ENCODE results near the gene FBXL7.

FBXL7 gene

DNA sequence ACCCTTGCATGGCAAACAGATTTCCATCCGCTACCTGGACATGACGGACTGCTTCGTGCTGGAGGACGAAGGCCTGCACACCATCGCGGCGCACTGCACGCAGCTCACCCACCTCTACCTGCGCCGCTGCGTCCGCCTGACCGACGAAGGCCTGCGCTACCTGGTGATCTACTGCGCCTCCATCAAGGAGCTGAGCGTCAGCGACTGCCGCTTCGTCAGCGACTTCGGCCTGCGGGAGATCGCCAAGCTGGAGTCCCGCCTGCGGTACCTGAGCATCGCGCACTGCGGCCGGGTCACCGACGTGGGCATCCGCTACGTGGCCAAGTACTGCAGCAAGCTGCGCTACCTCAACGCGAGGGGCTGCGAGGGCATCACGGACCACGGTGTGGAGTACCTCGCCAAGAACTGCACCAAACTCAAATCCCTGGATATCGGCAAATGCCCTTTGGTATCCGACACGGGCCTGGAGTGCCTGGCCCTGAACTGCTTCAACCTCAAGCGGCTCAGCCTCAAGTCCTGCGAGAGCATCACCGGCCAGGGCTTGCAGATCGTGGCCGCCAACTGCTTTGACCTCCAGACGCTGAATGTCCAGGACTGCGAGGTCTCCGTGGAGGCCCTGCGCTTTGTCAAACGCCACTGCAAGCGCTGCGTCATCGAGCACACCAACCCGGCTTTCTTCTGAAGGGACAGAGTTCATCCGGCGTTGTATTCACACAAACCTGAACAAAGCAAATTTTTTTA lies 436.7 kb downstream of the FBXL7 start:
- H3K4me3 ChIP-seq (replicated peaks; ENCODE audit: low read depth, low read length): no peak overlapping the region

DNA sequence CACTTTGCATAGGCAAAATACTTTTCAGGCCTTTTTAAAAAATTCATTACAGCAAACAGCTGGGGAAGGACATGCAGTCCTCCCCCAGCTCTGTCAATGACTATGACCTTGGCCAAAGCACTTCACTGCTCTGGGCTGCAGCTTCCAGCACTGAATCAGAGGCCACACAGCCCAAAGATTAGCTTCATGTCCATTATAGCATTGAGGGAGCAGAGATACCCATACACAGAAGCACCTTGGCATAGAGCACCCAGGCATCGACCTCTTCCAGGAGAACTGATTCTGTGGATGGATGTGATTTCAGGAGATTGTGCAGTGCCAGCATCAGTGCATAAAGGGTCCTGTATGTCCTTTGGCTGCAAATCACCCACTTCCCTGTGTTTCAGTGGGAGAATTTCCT lies 437.7 kb downstream of the FBXL7 start:
- H3K4me3 ChIP-seq (replicated peaks; ENCODE audit: low read depth, low read length): no peak overlapping the region
- DNase-seq (ENCODE audit: low read depth): no peak
- TF ChIP-seq, protein P1, sequence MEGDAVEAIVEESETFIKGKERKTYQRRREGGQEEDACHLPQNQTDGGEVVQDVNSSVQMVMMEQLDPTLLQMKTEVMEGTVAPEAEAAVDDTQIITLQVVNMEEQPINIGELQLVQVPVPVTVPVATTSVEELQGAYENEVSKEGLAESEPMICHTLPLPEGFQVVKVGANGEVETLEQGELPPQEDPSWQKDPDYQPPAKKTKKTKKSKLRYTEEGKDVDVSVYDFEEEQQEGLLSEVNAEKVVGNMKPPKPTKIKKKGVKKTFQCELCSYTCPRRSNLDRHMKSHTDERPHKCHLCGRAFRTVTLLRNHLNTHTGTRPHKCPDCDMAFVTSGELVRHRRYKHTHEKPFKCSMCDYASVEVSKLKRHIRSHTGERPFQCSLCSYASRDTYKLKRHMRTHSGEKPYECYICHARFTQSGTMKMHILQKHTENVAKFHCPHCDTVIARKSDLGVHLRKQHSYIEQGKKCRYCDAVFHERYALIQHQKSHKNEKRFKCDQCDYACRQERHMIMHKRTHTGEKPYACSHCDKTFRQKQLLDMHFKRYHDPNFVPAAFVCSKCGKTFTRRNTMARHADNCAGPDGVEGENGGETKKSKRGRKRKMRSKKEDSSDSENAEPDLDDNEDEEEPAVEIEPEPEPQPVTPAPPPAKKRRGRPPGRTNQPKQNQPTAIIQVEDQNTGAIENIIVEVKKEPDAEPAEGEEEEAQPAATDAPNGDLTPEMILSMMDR (IDR thresholded peaks at IDR 0.05; ENCODE audit: low read length, missing control alignments): no peak

More for the DNA sequence above, 436.7 kb downstream of the FBXL7 start:
- no peak for DNase-seq (ENCODE audit: low read depth)
- TF ChIP-seq, protein P1 (IDR thresholded peaks at IDR 0.05; ENCODE audit: low read length, missing control alignments): no peak

DNA sequence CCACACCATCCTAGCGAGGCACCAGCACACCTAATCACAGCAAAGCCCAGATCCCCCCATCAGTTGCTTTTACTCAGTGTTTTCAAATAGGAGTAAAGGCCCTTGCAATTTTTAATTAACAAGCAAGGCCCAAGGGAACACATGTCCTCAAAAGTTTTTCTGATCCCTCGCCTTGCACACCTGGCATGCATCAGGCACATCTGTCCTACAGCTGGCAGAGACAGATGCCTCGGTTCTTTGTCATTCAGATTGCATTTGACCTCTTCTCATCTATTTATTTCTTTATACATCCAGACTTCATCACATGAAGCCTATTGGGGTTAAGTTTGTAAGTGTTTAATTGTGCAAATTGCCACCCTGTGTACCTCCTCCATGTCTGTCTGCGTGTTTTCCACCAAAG lies 438.2 kb downstream of the FBXL7 start:
- TF ChIP-seq, protein P1 (IDR thresholded peaks at IDR 0.05; ENCODE audit: low read length, missing control alignments): no peak
- DNase-seq (ENCODE audit: low read depth): no peak
- H3K4me3 ChIP-seq (replicated peaks; ENCODE audit: low read depth, low read length): no peak overlapping the region

DNA sequence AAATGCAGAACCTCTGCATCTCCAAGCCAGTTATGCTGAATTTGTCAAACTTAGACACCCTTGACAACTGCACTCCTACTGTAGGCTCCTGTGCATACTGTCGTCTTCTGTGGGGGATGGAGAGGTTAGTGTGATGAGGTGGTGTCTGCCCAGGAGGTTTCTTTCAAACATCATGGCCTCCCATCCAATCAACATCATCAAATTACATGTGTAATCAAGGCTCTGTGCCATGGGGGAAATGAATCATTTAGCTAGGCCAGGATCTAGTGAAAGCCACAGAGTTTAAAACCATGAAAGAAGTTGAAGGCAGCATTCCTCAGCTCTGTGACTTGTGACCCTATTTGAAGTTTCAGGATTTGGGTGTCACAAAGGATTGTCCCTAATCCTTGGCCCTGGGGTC lies 439.0 kb downstream of the FBXL7 start:
- peak; percentile 85 for DNase-seq (ENCODE audit: low read depth)
- TF ChIP-seq, protein P1 (IDR thresholded peaks at IDR 0.05; ENCODE audit: low read length, missing control alignments): no peak
- no peak overlapping the region for H3K4me3 ChIP-seq (replicated peaks; ENCODE audit: low read depth, low read length)

DNA sequence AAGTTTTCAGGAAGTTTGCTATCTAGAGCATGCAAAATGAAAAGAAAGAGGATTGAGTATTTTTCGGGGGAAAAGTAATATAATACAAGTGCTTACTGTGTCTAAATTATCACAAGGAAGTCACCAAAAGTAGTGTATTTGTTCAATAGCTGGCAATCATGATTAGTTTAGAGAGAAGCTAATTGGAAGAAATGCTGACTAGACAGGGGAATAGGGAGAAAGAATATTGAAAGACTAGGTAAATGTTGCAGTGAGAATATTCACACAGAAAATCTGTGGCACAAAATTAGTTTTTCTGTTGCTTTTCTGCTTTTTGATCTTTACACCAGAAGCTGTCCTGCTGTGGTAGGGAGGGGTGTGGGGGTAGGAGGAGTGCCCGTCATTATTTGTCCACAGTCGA lies 440.9 kb downstream of the FBXL7 start:
- no peak for DNase-seq (ENCODE audit: low read depth)
- no peak overlapping the region for H3K4me3 ChIP-seq (replicated peaks; ENCODE audit: low read depth, low read length)
- TF ChIP-seq, protein P1 (IDR thresholded peaks at IDR 0.05; ENCODE audit: low read length, missing control alignments): no peak

DNA sequence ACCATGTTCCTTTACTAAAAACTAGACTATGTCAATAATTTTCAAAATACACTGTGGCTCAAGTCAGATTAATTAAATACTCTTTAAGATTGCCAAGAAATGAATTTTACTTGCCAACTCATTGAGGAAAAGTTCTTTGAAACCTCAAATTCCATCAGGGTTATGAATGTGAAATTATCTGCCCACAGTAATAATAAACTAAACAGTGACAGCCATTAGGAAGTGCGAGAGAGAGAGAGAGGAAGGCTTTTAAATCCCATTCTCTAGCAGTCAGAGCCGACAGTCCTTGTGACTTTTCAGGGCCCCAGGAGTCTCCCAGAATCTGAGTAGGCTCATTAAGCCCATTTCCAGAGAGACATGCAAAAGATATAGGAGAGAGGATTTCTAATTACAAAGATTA lies 443.5 kb downstream of the FBXL7 start:
- no peak overlapping the region for H3K4me3 ChIP-seq (replicated peaks; ENCODE audit: low read depth, low read length)
- TF ChIP-seq, protein P1 (IDR thresholded peaks at IDR 0.05; ENCODE audit: low read length, missing control alignments): no peak
- peak; percentile 20 for DNase-seq (ENCODE audit: low read depth)

DNA sequence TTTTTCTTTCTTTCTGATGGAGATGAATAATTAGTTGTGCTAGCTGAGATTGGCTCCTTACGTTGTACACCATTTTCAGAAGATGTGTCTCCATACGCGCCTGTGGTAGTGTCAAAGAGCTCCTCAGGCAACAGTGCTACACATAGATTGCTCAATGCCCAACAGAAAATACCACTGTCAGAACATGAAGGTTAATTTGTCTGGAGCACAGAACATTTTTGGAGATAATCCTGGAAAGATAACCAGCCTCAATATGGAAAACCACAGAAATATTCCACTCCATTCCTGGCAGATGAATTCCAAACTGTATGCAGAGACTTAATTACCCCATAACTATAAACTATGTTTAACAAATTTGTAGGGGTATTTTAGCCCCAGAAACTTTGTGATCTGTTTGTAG lies 446.0 kb downstream of the FBXL7 start:
- peak; percentile 27 for DNase-seq (ENCODE audit: low read depth)
- no peak overlapping the region for H3K4me3 ChIP-seq (replicated peaks; ENCODE audit: low read depth, low read length)
- TF ChIP-seq, protein P1 (IDR thresholded peaks at IDR 0.05; ENCODE audit: low read length, missing control alignments): no peak

Measured in fibroblast of pulmonary artery (primary cell).